Adrenal gland (tissue), 12 donors: ENCODE data around the gene IL15. TPM values are rescaled to one million over a fixed set of nuclear protein-coding genes. Genes with fewer than 3 reads are reported as not detected.
"Not testable (repeated sequence)": the region's sequence is repeated elsewhere in the genome, so short reads cannot be mapped to it uniquely, and the experiment has no call there.

Experiments used
- DNase-seq, 7 donors: peaks; one replicate each; pipeline ENCODE4 v3.0.0-alpha.2; 2019 to 2020
- H3K27ac ChIP-seq, 5 donors: fragments of 200-600 bp; sonication (generic) in 4 of 5; 1 replicate in 3 of 5; 2 replicates in 2 of 5; pipeline versions ENCODE4 v1.5.1 to v1.8.0; 2016 to 2020; ENCODE audit warnings: mild to moderate bottlenecking in 1 of 5
- H3K27me3 ChIP-seq: fragments of 200-600 bp; 2 replicates; pipeline ENCODE4 v1.8.0; 2021
- H3K36me3 ChIP-seq, 2 donors: fragments of 200-600 bp; replicated peaks in 1 of 2; 1 replicate in 1 of 2; 2 replicates in 1 of 2; pipeline versions ENCODE4 v1.5.1 to v1.8.0; 2018 to 2022
- H3K4me1 ChIP-seq, 2 donors: fragments of 200-600 bp; replicated peaks in 1 of 2; 1 replicate in 1 of 2; 2 replicates in 1 of 2; pipeline versions ENCODE4 v1.5.1 to v1.8.0; 2018 to 2021
- H3K4me3 ChIP-seq, 4 donors: fragments of 200-600 bp; sonication (generic) in 3 of 4; one replicate each; pipeline ENCODE4 v1.5.1; 2016 to 2018
- H3K9me3 ChIP-seq, 3 donors: fragments of 200-600 bp; sonication (generic) in 1 of 3; replicated peaks in 1 of 3; 1 replicate in 2 of 3; 2 replicates in 1 of 3; pipeline versions ENCODE4 v1.5.1 to v1.8.0; 2016 to 2021
- CTCF ChIP-seq, 6 experiments: fragments of 450-650 bp in 4 of 6; fragments of 200-600 bp in 2 of 6; sonication (generic) in 1 of 6; IDR thresholded peaks; 1 replicate in 5 of 6; 2 replicates in 1 of 6; pipeline versions ENCODE4 v1.5.1 to v1.8.0; 2016 to 2021; ENCODE audit warnings: antibody characterized with exemption in 6 of 6, mild to moderate bottlenecking in 2 of 6, moderate library complexity in 1 of 6
- POLR2A ChIP-seq, 2 donors: fragments of 450-650 bp; IDR thresholded peaks; one replicate each; pipeline ENCODE4 v1.6.1; 2017; ENCODE audit warnings: antibody characterized with exemption in 2 of 2, mild to moderate bottlenecking in 2 of 2, moderate library complexity in 1 of 2
- WGBS, 4 donors: extraction: QIAGEN DNeasy Blood & Tissue Kit in 2 of 4; methylation state at CpG; one replicate each; pipeline versions ENCODE4 v1.1.5 to v1.1.7; 2013 to 2017; 5-methylcytosine and 5-hydroxymethylcytosine counted together
- intact Hi-C, 2 donors: fragments of 100-400 bp; cut with DNase I; formaldehyde crosslinking; loops; one replicate each; pipeline versions ENCODE4 v1.14.1 to v1.15.0; 2022 to 2023
- polyA plus RNA-seq, 3 donors: library from polyadenylated mRNA; stranded (reverse); fragments of 200-250 nt in 2 of 3; fragments of 350-450 nt in 1 of 3; fragmentation: Illumina TruSeq in 1 of 3; extraction: RNeasy Lipid Tissue Mini Kit (QIAGEN cat#74804) in 1 of 3; gene quantifications; one replicate each; pipeline ENCODE4 v1.2.3, GENCODE V29; 2013 to 2014
- total RNA-seq, 9 donors: library from RNA; depleted of rRNA in 4 of 9; stranded (reverse); fragments of >200 nt in 4 of 9; fragments of 120-200 nt in 1 of 9; fragmentation: NEBNext Ultra II Directional in 1 of 9; extraction: Animal tissue kit (Norgen Biotek cat#: 25700) in 1 of 9; gene quantifications; one replicate each; pipeline versions ENCODE4 v1.1.0 to v1.2.4, GENCODE V29; 2013 to 2023
- donor health status: healthy with polysubstance abuse.
- donor health status: Bipolar disorder and iron deficiency.
- donor health status: DM: yes; HTN: yes; CAD: no.
- donor health status: DM: no; HTN: no; CAD: no.
- donor health status: DM: no; HTN: no; CAD: no.
- donor health status: DM: yes; HTN: yes; CAD: no.

The IL15 gene
- total and polyA plus RNA-seq, 12 donors = 0.94 to 8.9 (median 3.2) TPM

DNA sequence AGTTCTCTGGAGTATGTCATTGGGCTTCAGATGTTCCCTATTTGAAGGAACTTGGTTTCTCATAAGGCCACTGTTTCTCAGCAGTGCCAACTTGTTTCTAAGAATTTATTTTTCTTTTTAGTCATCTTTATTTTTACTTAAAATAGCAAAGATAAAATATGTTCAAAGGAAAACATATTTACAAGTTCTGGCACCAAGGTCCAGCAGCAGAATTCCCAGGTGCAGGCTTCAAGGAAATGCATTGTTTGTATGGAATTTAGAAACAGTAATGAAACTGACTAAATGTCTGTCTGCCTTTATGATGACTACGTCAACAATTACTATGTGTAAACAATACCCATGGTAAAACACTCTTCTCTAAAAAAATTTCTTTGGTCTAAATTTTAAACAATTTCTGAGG, 109.6 kb downstream of the IL15 start:
- H3K4me3 ChIP-seq = no peak overlapping the region
- DNase-seq = no peak
- WGBS, 4 donors = 66 to 90% (median 80%) methylated on average over 1 of the region's 1 CpG
- no peaks in the 10 kb centered on the region for H3K27me3 ChIP-seq
- no peaks in the 10 kb centered on the region for H3K9me3 ChIP-seq
- H3K27ac ChIP-seq = no peak overlapping the region
- TF ChIP-seq POLR2A (IDR thresholded peaks at IDR 0.05) (no peak), CTCF (IDR thresholded peaks at IDR 0.05) (no peak)
- no peaks in the 10 kb centered on the region for H3K36me3 ChIP-seq
- H3K4me1 ChIP-seq = no peaks in the 10 kb centered on the region
- intact Hi-C loops = no loop called here

- WGBS, 4 donors = 67 to 91% (median 77%) methylated on average over 3 of the region's 3 CpGs
- H3K4me3 ChIP-seq, H3K9me3 ChIP-seq, H3K36me3 ChIP-seq, H3K27me3 ChIP-seq, DNase-seq, intact Hi-C loops, H3K4me1 ChIP-seq, H3K27ac ChIP-seq: not testable (repeated sequence)
Measured at GRCh38 chr4:141751806-141752205, 115.4 kb downstream of the IL15 start.

- intact Hi-C loops = no loop called here
- no peak overlapping the region for H3K27ac ChIP-seq
- no peak overlapping the region for H3K4me3 ChIP-seq
- DNase-seq = no peak
- H3K9me3 ChIP-seq = no peaks in the 10 kb centered on the region
- H3K4me1 ChIP-seq = no peaks in the 10 kb centered on the region
- no peaks in the 10 kb centered on the region for H3K36me3 ChIP-seq
- TF ChIP-seq POLR2A (IDR thresholded peaks at IDR 0.05) = no peak
- no peak for TF ChIP-seq CTCF (IDR thresholded peaks at IDR 0.05)
- H3K27me3 ChIP-seq = no peaks in the 10 kb centered on the region
- 72 to 91% (median 81%) methylated on average over 2 of the region's 2 CpGs for WGBS, 4 donors
Measured at GRCh38 chr4:141757287-141757686, 120.9 kb downstream of the IL15 start.

DNA sequence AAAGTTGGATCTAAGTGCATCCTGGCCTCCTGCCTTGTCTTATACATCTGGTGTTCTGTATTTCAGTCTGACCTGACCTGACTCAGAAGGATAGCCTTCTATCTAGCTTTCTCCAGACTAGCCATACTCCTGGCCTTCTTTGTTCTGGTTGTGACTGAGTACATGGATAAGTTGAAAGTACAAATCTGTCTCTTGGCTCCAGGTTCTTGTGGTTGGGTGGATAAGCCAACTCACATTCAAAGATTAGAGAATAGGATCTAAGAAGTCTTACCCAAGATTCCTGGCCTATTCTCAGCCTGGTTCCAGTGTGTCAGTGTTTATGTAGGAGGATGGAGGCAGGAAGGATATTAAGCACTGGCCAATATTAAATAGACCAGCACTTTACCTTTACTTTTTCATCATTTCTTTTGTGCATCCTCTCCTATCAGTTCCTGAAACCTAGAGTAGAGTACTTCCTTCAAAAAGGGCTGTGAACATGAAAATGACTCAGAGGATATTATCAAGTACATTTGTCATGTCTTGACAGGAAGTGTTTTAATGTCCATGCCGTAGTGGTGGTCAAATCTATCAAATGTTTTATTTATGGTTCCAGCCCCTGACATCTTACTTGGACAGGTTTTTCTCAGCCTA, 123.5 kb downstream of the IL15 start:
- no peak for TF ChIP-seq CTCF (IDR thresholded peaks at IDR 0.05)
- TF ChIP-seq POLR2A (IDR thresholded peaks at IDR 0.05) = no peak

GRCh38 chr4:141761926-141762325, 125.5 kb downstream of the IL15 start:
- H3K27ac ChIP-seq = no peak overlapping the region
- H3K4me1 ChIP-seq = no peaks in the 10 kb centered on the region
- WGBS, 4 donors = 68 to 85% (median 80%) methylated on average over 2 of the region's 2 CpGs
- no peak for DNase-seq
- TF ChIP-seq CTCF (IDR thresholded peaks at IDR 0.05) (no peak), POLR2A (IDR thresholded peaks at IDR 0.05) (no peak)
- H3K4me3 ChIP-seq = no peak overlapping the region
- no peaks in the 10 kb centered on the region for H3K36me3 ChIP-seq
- no peaks in the 10 kb centered on the region for H3K9me3 ChIP-seq
- no peaks in the 10 kb centered on the region for H3K27me3 ChIP-seq
- intact Hi-C loops = no loop called here

More for the DNA sequence above, 123.5 kb downstream of the IL15 start:
- Histone ChIP-seq H3K9me3 (no peaks in the 10 kb centered on the region), H3K27ac (no peak overlapping the region), H3K36me3 (no peaks in the 10 kb centered on the region), H3K4me1 (no peaks in the 10 kb centered on the region), H3K4me3 (no peak overlapping the region), H3K27me3 (no peaks in the 10 kb centered on the region)
- intact Hi-C loops = no loop called here
- 5 to 11% (median 8%) methylated on average over 1 of the region's 1 CpG for WGBS, 4 donors
- DNase-seq = no peak
